Stromal cell of bone marrow (primary cell): Measurements from ENCODE around the gene CLEC14A.

Source experiments
- DNase-seq: peaks from one replicate; pipeline ENCODE4 v3.0.0-alpha.2; 2012; ENCODE audit warnings: low read depth

CLEC14A gene

GRCh38 chr14:38205949-38206665 is 49.8 kb downstream of the CLEC14A start:
- no peak for DNase-seq

GRCh38 chr14:38205119-38205813 is 50.6 kb downstream of the CLEC14A start:
- no peak for DNase-seq

GRCh38 chr14:38204719-38205115 is 51.2 kb downstream of the CLEC14A start:
- no peak for DNase-seq
